ENCODE measurements around the gene RTRAF. TPM values are rescaled to one million over a fixed set of nuclear protein-coding genes. Genes with fewer than 3 reads are reported as not detected.

RTRAF gene
- 100 to 1,000 TPM; 323 to 336 (median 332) TPM for polyA plus RNA-seq (ENCODE audit: insufficient read length in 3 of 3)

DNA sequence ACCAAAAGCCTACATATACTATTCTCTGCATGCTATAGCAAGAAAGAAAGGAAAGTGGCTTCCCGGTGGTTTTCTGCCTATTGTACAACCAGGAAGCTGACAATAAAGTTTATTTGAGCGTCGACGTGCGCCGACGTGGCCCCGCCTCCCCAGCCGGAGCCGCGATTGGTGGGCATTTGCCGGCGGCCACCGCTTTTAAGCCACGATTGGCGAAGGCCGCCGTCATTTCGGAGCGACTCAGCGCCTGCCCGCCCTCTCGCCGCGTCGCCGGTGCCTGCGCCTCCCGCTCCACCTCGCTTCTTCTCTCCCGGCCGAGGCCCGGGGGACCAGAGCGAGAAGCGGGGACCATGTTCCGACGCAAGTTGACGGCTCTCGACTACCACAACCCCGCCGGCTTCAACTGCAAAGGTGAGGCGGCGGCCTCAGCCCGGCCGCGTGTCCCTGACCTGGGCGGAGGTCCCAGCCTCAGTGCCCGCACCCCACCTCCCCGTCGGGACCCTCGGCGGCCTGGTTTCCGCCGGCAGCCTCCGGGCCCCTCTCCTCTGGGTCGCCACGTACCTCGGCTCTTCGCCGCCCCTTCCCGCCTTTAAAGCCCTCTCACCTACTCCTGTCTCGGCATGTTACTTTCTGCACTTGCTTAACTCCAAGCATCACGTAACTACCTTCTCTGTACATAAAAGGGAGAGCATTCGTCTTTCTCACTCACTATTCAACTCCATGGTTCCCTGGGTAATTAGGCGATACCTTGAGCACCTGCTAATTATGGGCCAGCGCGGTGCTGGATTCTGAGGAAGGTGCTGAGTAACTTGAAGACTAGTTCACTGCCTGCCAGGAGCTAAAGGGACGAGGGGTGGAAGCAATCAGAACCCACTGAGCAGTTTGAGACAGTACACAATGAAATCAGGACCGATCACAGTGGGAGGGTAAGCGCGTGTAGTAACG lies at the start of gene RTRAF:
RTRAF (plus strand) TSS at position 254 of the 942 bp plus-strand sequence; CDS start at position 348, 94 bp downstream.
- DNase-seq (ENCODE audit: low read depth in 3 of 3, low spot score in 2 of 3) = peak; percentile 82 to 86 (median 82)

DNA sequence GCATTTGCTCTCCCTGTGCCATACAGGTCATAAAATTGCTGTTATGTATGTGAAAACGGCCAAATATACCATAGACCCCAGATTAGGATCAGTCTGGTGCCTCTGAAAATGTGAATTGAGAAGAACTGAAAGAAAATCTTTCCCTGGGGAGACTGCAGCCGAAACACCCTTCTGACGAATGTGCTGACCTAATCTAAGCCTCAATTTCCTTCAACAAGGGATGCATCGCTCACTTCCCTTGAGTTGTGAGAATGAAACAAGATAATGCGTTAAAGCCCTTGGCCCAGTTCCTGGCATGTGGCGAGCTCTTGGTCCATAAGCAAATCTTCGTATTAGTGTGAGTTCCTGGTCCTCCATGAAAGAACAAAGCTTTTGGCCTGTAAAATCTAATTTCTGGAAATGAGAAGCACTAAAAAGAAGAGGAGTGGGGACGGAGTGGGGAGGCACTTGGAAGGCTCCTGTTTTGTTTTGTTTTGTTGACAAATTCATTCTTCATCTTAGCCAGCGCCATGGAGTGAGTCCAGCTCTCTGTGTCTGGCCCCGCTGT lies 49.5 kb upstream of the RTRAF start:
- DNase-seq (ENCODE audit: low read depth in 3 of 3, low spot score in 2 of 3) = no peak

DNA sequence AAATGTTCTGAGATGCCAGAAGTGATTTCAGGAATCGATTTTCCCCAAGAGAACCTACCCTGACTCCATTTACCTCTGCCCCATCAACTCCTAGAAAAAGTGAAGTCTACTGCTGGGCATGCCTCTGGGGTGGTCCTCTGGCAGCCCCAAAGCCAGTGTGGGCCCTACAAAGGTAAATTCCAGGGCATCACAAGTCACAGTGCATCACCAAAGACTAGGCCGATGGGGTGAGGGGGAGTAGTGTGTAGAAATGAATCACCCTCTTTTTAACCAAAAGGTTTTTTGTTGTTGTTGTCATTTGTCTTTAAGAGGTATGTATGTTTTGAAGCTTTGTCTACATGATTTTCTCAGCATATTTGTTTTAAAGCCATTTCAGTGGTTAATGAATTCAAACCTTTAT lies 46.4 kb upstream of the RTRAF start:
- no peak for DNase-seq (ENCODE audit: low read depth in 3 of 3, low spot score in 2 of 3)

DNA sequence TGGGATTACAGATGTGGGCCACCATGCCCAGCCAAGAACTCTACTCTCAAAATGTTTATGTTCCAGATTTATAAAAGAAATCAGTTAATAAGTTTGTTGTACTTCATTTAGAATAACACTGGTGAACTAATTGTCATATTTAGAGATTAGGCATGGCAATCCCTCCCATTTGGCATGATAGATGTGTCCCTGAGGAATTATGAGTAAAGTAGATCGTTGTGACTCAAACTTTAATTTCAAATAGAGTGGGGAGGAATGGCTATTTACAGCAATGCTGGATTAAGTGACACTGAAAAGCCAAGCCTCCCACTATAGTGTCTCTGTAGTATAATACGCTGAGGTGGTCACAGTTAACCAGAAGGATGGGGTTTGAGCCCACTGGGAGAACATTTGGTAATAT lies 39.3 kb upstream of the RTRAF start:
- DNase-seq (ENCODE audit: low read depth in 3 of 3, low spot score in 2 of 3) = no peak

DNA sequence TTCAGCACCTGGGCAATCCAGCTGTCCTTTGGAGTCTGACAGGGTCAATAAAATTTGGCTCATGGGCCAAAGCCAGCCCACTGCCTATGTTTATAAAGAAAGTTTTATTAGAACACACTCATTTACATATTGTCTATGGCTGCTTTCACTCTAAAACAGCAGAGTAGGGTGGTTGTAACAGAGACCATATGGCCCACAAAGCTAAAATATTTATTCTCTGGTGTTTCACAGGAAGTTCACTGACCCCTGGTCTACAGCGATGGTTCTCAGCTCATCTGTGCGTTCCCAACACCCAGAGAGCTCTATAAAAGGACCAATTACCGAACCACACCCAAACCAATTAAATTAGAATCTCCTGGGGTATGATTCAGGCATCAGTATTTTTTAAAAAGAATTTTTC lies 37.7 kb upstream of the RTRAF start:
- DNase-seq (ENCODE audit: low read depth in 3 of 3, low spot score in 2 of 3) = no peak

DNA sequence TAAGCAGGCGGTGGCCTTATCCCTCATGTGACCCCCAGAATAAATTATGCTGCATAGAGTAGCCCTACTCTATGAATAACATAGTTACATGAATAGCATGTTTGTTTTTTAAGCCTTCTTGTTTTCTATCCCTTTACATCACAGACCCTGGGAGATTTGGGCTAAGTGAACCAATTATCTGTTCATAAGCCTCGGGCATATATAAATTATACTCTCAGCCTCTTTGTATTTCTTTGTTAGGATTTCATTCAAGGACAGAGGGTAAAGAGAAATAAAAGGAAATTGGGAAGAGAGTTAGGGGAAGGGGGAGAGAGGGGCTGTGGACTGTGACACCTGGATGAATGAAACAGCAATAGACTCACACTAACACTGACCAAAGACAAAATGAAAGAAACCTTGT lies 35.3 kb upstream of the RTRAF start:
- DNase-seq (ENCODE audit: low read depth in 3 of 3, low spot score in 2 of 3) = no peak

DNA sequence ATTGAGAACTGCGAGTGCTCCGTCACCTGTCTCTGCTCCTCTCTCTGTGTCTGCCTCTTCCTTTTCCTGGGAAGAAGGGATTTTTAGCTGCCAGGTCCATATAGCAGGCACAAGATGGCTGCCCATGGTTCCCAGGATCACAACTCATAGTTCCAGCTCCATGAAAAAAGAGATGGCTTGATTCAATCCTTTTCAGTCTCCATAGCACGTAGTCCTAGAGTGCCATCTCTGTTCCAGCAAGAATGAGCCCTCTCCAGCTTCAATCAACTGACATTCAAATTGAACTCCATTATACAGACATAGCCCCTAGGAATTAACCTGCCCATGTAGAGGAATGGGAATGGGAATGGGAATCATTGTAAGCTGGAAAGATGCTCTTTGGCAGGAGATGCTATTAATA lies 34.7 kb upstream of the RTRAF start:
- DNase-seq (ENCODE audit: low read depth in 3 of 3, low spot score in 2 of 3) = no peak

DNA sequence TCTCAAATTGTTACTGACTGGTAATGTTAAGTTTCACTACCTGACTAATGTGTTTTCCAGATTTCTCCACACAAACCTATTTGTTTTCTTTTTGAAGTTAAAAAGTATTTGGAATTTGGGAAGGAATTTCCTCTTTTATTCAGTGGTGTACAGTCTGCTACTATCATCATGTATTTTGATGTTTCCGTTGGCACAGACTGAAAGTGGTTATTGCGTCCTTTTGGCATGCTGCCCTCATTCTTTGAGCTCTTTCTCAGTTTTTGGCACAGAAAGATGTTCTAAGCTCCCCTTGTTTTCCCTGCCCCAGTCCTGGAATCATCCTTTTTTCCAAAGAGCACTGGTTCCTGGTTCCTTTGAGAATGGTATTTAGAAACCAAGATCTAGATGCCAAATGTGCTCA lies 31.4 kb upstream of the RTRAF start:
- DNase-seq (ENCODE audit: low read depth in 3 of 3, low spot score in 2 of 3) = no peak

DNA sequence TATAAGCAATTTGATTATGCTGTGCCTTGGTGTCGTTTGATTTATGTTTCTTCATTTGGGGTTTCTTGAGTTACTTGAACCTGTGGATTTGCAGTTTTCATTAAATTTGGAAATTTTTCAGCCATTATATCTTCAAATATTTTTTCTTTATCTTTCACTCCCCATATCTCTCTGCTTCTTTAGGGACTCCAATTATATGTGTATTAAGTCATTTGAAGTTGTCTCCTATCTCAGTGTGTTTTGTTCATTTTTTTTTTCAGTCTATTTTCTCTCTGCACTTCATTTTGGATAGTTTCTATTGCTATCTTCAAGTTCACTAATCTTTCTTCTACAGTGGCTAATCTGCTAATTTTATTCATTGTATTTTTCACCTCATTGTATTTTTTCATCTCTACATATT lies 29.4 kb upstream of the RTRAF start:
- DNase-seq (ENCODE audit: low read depth in 3 of 3, low spot score in 2 of 3) = no peak

DNA sequence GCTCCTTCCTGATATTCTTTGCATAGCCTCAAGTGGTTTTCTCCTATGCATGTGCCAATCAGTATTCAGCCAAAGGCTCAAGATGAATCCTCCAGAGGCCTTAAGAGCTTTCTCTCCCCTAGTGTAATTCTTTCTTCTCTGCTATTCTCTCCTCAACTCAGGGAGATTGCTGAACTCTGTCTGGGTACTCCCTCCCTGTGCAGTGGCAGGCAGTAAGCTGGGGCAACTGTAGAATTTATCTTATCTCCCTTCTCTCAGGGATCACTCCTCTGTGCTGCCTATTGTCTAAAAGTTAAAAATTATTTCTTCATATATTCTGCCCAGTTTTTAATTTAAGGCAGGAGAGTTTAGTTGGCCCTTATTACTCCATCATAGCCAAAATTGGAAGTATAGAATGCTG lies 28.5 kb upstream of the RTRAF start:
- DNase-seq (ENCODE audit: low read depth in 3 of 3, low spot score in 2 of 3) = no peak

DNA sequence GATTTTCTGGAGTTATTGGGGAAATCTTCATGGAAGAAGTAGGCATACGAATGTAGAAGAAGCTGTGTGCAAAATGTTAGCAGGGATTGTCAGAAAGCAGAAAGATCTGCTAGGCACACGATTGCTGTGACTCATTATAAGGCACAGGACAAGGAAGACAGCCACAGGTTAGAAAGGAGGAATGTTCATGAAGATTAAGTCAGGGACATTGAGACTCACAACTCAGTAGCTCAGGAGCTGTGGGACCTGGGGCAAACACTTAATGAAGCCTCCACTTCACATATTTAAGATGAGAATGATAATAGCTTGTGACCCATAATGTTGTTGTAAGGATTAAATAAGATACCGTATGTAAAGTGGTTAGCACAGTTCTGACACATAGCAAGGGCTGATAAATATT lies 26.6 kb upstream of the RTRAF start:
- no peak for DNase-seq (ENCODE audit: low read depth in 3 of 3, low spot score in 2 of 3)

DNA sequence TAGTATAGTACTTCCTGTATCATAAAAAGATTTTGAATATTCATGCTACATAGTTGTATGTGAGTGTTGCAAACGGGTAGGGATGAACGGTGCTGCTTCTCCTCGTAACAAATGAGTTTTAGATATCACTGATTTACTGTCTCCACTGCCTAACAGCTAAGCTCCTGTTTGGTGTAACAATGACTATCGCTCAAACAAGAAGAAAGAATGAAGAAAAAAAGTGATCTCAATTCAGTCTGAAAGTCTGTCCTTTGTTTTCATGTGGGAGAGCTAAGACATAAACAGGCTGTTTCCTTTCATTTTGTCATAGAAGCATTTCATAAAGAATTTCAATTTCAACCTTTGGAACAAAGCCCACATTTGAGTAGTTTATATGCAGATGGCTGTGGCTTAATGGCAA lies 26.1 kb upstream of the RTRAF start:
- DNase-seq (ENCODE audit: low read depth in 3 of 3, low spot score in 2 of 3) = peak; percentile 38 to 62 (median 42)

DNA sequence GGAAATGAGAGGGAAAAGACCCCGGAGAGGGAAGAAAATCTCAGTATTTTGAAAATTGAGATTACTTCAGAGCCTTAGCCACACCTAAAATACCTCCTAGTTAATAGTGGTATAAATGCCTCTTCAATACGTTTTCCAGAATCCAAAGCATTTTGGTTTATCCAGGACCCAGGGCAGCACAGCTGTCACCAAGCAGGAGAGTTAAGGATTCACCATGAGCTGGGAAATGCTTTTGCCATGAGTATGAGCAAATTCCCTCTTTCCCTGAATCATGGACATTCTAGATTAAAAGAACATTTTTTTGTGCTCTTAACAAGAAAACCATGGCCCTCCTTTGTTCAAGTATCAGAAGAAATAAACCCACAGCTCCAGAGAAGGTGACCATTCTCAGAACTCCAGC lies 21.8 kb upstream of the RTRAF start:
- DNase-seq (ENCODE audit: low read depth in 3 of 3, low spot score in 2 of 3) = no peak

DNA sequence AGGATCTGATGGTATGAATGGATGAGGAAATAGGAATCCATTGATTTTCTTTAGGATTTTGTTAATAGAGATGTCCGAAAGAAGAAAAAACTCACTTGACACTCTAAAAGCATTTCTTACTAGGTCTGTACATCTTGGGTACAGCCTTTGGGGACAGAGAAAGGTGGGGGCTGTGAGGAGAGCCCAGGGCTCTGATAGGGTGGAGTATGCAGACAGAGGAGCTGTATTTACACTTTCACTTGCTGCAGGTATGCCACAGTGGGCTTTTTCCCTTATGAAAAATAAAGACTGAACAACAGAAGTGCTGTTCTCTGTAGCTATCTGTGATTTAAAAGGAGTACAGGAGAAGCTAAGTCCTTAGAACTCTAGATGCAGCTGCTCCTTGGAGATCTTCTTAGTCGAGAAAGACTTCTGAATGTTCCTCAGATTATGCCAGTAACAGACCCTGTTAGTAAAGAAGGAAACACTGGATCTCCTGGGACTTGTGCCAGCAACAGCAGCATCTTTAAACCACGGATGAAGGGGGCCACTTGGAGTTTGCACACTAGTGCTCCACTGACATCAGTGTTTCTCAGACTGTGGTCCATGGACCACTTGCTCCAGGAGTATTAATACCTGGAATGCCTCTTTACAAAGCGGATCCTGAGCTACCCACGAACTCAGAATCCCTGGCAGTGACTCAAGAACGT lies 19.4 kb upstream of the RTRAF start:
- DNase-seq (ENCODE audit: low read depth in 3 of 3, low spot score in 2 of 3) = no peak

DNA sequence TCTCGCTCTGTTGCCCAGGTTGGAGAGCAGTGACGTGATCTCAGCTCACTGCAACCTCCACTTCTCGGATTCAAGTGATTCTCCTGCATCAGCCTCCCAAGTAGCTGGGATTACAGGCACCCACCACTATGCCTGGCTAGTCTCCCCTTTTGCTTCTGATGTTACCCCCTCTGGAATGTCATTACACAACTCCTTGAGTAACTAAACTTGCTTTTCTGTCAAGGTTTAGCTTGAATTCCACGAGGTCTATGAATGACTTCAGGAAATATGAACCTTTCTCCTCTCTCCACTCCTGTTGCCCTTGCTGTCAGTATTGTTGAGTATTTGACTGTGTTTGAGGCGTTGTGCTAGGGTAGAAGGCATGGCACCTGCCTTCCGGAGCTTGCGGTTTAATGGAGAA lies 16.8 kb upstream of the RTRAF start:
- DNase-seq (ENCODE audit: low read depth in 3 of 3, low spot score in 2 of 3) = no peak

DNA sequence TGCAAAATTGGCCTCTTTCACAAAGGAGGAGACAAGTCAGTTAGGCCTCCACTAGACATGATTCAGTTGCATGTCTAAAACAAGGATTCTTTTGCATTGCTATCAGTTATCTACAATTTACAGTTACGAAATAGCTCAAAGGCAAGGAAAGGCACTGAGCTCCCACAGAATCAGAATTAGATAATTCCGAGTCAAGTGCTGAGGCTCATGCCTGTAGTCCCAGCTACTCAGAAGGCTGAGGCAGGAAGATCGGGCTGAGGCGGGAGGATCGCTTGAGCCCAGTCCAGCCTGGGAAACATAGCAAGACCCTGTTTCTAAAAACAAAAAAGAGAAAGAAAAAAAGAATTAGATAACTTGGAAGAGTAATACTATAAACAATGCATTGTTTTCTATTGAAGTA lies 12.3 kb upstream of the RTRAF start:
- no peak for DNase-seq (ENCODE audit: low read depth in 3 of 3, low spot score in 2 of 3)

DNA sequence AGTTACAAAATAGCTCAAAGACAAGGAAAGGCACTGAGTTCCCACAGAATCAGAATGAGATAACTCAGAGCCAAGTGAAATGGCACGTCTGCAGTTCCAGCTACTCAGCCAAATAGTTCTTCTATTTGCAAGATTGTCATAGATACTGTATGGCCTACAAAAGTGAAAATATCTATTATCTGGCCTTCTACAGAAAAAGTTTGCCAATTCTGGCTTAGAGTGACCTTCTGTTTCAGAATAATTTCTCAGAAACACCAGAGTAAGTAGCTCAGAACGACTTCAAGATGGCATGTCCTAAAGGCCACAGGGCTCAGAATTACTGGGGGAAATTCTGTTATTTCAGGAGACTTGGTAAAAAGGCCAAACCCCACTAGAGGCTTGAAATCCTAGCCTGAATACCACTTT lies 10.7 kb upstream of the RTRAF start:
- no peak for DNase-seq (ENCODE audit: low read depth in 3 of 3, low spot score in 2 of 3)

DNA sequence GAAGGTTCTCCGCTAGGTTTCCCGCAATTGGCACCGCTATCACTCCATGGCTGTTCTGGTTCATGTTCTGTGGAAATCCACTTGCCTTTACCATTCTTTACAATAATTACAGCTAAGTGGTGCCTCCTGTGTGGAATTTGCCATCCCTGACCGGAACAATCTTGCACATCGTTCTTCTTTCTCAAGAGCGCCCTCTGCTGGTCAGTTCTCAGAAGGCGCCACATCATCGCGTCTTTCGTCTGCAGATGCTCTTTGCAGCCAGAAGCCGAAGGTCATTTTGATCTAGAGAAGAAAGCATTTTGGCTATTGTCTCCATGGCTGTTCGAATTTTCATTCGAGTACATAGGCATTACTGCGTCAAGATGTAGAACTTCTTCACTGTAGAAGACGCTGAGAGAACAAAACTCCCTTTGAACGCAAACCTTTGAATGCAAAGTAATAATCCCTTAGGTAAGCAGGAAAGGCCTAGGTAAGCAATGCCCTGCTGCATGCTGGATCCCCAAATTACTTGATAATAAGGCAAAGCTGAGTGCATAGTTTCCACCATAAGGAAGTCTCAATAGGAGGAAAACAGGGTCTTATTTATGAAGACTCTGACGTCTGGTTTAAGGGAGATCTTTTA lies 10.1 kb upstream of the RTRAF start:
- DNase-seq (ENCODE audit: low read depth in 3 of 3, low spot score in 2 of 3) = peak in 2 of 3 donors; percentile 67 to 72

DNA sequence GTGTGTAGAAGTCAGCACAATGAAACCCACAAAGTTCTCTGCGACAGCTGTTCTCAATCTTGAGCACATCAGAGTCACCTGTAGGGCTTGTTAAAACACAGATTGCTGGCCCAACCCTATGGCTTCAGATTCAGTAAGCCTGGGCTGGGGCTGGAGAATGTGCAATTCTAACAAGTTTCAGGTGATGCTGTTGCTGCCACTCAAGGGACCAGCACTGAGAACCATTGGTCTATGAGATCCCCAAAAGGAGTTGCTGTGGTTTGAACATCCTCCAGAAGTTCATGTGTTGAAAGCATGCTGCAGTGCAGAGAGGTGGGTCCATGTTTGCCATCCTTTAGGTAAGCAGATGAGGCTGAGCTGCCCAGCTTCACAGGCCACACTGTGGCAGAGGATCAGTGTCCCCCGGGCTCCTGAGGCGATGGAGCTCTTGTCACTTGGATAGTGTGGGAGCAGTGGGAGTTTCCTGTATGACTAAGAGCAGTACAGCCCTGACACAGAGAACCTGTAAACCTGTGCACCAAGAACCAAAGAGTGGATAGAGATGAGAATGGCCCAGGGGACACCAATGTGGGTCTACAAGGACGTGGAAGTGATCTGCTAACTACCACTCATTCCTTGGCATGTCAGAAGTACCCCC lies 8.0 kb upstream of the RTRAF start:
- DNase-seq (ENCODE audit: low read depth in 3 of 3, low spot score in 2 of 3) = no peak

DNA sequence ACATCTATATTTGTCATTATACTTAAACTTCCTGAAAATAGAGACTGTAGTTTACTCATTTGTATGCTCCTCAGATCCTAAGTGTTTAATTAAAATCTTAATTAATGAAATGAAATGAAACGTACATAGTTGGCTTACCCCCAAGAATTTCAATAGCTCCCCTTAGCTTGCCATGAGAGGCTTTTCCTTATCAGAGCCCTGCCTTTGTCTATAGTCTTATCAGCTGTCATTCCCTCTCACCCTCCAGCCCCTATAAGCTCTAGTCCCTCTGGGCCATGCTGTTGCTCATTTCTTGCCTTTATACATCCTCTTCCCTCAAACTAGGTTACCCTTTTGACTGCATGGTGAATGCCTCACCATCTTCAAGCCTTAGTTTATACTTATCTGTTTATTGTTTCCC lies 1.1 kb upstream of the RTRAF start:
- no peak for DNase-seq (ENCODE audit: low read depth in 3 of 3, low spot score in 2 of 3)

DNA sequence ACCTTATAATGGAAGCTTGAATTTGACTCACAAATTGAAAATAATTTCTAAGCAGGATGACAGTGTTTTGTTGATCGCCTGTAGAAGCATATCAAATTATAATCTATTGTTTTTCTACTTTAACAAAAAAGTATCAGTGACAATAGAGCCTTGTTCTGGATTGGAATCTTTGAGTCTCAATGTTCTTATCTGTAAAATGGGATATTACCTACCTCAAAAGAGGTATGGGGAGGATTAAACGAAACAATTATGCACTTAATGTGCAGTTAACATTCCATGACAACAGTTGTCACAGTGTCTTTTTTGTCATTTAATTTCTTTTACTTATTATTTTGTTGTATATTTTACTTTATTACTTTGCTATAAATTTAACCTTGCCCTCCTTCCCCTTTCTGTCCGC lies 1.1 kb downstream of the RTRAF start:
- no peak for DNase-seq (ENCODE audit: low read depth in 3 of 3, low spot score in 2 of 3)

Data from right renal cortex interstitium (tissue), 3 donors.